Omental fat pad (tissue), 4 donors: ENCODE results near the gene MAST2. TPM values are rescaled to one million over a fixed set of nuclear protein-coding genes. Genes with fewer than 3 reads are reported as not detected.
A peak's percentile ranks its signal among the peaks of the same experiment; 100 is the strongest.

ENCODE experiments used
- ATAC-seq: fragments of 150-250 bp; one replicate; pipeline ENCODE4 v1.9.1; 2016; ENCODE audit warnings: mild to moderate bottlenecking, moderate library complexity; ENCODE audit not compliant: low FRiP score
- DNase-seq: peaks from one replicate; pipeline ENCODE4 v3.0.0-alpha.2; 2019; ENCODE audit warnings: low spot score
- total RNA-seq, 4 donors: library from RNA; depleted of rRNA; stranded (reverse); fragments of >200 nt; gene quantifications; one replicate each; pipeline ENCODE4 v1.1.0, GENCODE V29; 2016
- TF ChIP-seq, protein P1 (sequence below), 3 donors: fragments of 450-650 bp; IDR thresholded peaks; one replicate each; pipeline ENCODE4 v1.5.1; 2016 to 2017; ENCODE audit warnings: antibody characterized with exemption in 3 of 3, mild to moderate bottlenecking in 3 of 3, moderate library complexity in 2 of 3

Gene MAST2
- total RNA-seq, 4 donors from 2014 or later = 12.0 to 22.0 (median 18.1) TPM

DNA sequence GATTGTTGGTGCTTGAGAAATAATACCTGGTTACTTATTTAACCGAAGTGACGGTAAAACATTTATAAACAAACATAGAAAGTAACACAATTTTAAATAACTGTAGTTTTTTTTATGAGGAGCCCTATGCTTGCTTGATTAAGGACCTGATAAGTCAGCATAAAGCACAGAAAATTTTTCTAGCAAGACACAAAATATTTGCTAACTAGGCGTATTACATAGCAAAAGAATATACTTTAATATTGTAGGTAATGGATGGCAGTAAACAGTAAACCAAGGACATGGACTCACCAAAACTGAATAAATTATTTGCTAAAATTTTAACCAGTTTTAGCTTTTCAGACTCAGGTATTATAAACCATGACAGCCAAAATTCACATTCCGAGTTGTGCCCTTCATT, 90.9 kb downstream of the MAST2 start:
- no peak for DNase-seq
- ATAC-seq = no peak
- TF ChIP-seq, protein P1, sequence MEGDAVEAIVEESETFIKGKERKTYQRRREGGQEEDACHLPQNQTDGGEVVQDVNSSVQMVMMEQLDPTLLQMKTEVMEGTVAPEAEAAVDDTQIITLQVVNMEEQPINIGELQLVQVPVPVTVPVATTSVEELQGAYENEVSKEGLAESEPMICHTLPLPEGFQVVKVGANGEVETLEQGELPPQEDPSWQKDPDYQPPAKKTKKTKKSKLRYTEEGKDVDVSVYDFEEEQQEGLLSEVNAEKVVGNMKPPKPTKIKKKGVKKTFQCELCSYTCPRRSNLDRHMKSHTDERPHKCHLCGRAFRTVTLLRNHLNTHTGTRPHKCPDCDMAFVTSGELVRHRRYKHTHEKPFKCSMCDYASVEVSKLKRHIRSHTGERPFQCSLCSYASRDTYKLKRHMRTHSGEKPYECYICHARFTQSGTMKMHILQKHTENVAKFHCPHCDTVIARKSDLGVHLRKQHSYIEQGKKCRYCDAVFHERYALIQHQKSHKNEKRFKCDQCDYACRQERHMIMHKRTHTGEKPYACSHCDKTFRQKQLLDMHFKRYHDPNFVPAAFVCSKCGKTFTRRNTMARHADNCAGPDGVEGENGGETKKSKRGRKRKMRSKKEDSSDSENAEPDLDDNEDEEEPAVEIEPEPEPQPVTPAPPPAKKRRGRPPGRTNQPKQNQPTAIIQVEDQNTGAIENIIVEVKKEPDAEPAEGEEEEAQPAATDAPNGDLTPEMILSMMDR (IDR thresholded peaks at IDR 0.05) = no peak

- no peak for DNase-seq
- ATAC-seq = no peak
- TF ChIP-seq, protein P1 (IDR thresholded peaks at IDR 0.05) = no peak
Observed at GRCh38 chr1:45894921-45895320, 91.5 kb downstream of the MAST2 start.

- ATAC-seq (no peak), DNase-seq (no peak)
- TF ChIP-seq, protein P1 (IDR thresholded peaks at IDR 0.05) = no peak
Observed at GRCh38 chr1:45895406-45895805, 92.0 kb downstream of the MAST2 start.

GRCh38 chr1:45906883-45907282, 103.5 kb downstream of the MAST2 start:
- TF ChIP-seq, protein P1 (IDR thresholded peaks at IDR 0.05) = no peak
- no peak for DNase-seq
- ATAC-seq = no peak

- DNase-seq (no peak), ATAC-seq (no peak)
- TF ChIP-seq, protein P1 (IDR thresholded peaks at IDR 0.05) = no peak
Observed at GRCh38 chr1:45908611-45909140, 105.3 kb downstream of the MAST2 start.

GRCh38 chr1:45911634-45912033, 108.2 kb downstream of the MAST2 start:
- TF ChIP-seq, protein P1 (IDR thresholded peaks at IDR 0.05) = no peak
- ATAC-seq (no peak), DNase-seq (no peak)

DNA sequence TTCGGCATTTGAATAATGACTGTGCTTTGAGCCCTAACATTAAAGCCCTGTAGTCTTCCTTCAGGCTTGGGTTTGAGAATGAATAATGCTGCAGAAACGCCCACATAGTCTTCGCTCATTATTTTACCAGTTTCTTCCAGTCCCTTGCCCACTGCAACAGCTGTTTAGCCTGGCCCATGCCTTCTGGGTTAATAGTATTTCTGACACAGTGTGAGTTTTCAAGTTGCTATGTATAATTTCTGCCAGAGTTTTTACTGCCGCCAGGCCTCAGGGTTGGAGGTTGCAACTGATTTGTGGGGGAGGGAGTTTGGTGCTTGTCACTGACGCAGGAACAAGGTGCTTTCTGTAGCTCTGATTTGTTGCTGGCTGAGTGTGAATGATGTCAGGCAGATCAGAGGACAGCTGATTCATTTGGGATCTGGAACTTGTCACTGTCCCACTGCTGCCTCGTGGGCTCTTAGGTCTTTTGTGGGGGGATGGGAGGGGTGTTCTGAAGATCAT, 109.8 kb downstream of the MAST2 start:
- TF ChIP-seq, protein P1 (IDR thresholded peaks at IDR 0.05) = no peak
- ATAC-seq = peak; percentile 91
- no peak for DNase-seq
